Testis (tissue), 3 donors: ENCODE results near the gene CARD9. TPM values are rescaled to one million over a fixed set of nuclear protein-coding genes. Genes with fewer than 3 reads are reported as not detected.

Experiments used
- DNase-seq: peaks from one replicate; pipeline ENCODE4 v3.0.0-alpha.2; 2019
- H3K27ac ChIP-seq, 2 donors: fragments of 200-600 bp; sonication (generic); one replicate each; pipeline ENCODE4 v1.5.1; 2019
- H3K27me3 ChIP-seq: fragments of 200-600 bp; sonication (generic); one replicate; pipeline ENCODE4 v1.5.1; 2019
- H3K36me3 ChIP-seq: fragments of 200-600 bp; sonication (generic); one replicate; pipeline ENCODE4 v1.5.1; 2017; ENCODE audit warnings: low read depth; ENCODE audit errors: missing control alignments
- H3K4me1 ChIP-seq: fragments of 200-600 bp; sonication (generic); one replicate; pipeline ENCODE4 v1.5.1; 2019
- H3K4me3 ChIP-seq, 2 donors: fragments of 200-600 bp; sonication (generic); one replicate each; pipeline ENCODE4 v1.5.1; 2017 to 2019
- H3K9me3 ChIP-seq: fragments of 200-600 bp; sonication (generic); one replicate; pipeline ENCODE4 v1.5.1; 2017
- CTCF ChIP-seq, 3 experiments: fragments of 450-650 bp in 2 of 3; fragments of 200-600 bp in 1 of 3; sonication (generic) in 1 of 3; IDR thresholded peaks; one replicate each; pipeline ENCODE4 v1.5.1; 2016 to 2019; ENCODE audit warnings: antibody characterized with exemption in 3 of 3, mild to moderate bottlenecking in 2 of 3, moderate library complexity in 1 of 3
- POLR2A ChIP-seq: fragments of 450-650 bp; IDR thresholded peaks from one replicate; pipeline ENCODE4 v1.6.1; 2017; ENCODE audit warnings: antibody characterized with exemption, mild to moderate bottlenecking, moderate library complexity
- WGBS, 2 donors: methylation state at CpG; one replicate each; pipeline ENCODE4 v1.1.5; 2018; 5-methylcytosine and 5-hydroxymethylcytosine counted together
- intact Hi-C: fragments of 100-400 bp; cut with DNase I; formaldehyde crosslinking; loops from one replicate; pipeline ENCODE4 v1.15.1; 2023; ENCODE audit warnings: low total_unique reads
- polyA plus RNA-seq: library from polyadenylated mRNA; stranded (reverse); fragments of 350-450 nt; fragmentation: Illumina TruSeq; extraction: RNeasy Lipid Tissue Mini Kit (QIAGEN cat#74804); gene quantifications from one replicate; pipeline ENCODE4 v1.2.3, GENCODE V29; 2014; ENCODE audit warnings: low read depth, low replicate concordance; ENCODE audit not compliant: insufficient read depth
- total RNA-seq, 2 donors: library from RNA; depleted of rRNA; stranded (reverse); fragments of >200 nt; gene quantifications; one replicate each; pipeline ENCODE4 v1.2.3, GENCODE V29; 2016

Gene CARD9
- total and polyA plus RNA-seq, 3 donors from 2014 or later = 1.8 to 3.7 (median 3.5) TPM

DNA sequence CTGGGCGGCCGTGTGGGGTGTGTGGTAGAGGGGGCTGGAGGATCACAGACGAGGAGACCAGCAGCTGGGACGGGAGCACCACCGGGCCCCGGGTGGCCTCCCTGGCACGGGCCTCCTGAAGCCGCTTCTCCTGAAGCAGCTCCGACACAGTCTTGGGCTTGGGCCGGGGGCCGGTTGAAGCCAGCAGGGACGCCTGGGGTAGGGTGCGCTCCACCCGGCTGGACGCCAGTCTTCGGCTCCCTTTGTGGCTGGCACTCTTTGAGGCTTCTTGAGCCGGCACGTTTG lies 5.5 kb upstream of the CARD9 start:
- H3K4me3 ChIP-seq = no peak overlapping the region
- H3K4me1 ChIP-seq = no peaks in the 10 kb centered on the region
- TF ChIP-seq CTCF (IDR thresholded peaks at IDR 0.05) (no peak), POLR2A (no peak)
- H3K27me3 ChIP-seq = no peaks in the 10 kb centered on the region
- H3K27ac ChIP-seq = no peak overlapping the region
- WGBS, 2 donors = 88 to 92% methylated on average over 5 to 18 of the region's 18 CpGs
- DNase-seq = no peak
- no peaks in the 10 kb centered on the region for H3K36me3 ChIP-seq
- intact Hi-C loops = no loop called here
- no peaks in the 10 kb centered on the region for H3K9me3 ChIP-seq

DNA sequence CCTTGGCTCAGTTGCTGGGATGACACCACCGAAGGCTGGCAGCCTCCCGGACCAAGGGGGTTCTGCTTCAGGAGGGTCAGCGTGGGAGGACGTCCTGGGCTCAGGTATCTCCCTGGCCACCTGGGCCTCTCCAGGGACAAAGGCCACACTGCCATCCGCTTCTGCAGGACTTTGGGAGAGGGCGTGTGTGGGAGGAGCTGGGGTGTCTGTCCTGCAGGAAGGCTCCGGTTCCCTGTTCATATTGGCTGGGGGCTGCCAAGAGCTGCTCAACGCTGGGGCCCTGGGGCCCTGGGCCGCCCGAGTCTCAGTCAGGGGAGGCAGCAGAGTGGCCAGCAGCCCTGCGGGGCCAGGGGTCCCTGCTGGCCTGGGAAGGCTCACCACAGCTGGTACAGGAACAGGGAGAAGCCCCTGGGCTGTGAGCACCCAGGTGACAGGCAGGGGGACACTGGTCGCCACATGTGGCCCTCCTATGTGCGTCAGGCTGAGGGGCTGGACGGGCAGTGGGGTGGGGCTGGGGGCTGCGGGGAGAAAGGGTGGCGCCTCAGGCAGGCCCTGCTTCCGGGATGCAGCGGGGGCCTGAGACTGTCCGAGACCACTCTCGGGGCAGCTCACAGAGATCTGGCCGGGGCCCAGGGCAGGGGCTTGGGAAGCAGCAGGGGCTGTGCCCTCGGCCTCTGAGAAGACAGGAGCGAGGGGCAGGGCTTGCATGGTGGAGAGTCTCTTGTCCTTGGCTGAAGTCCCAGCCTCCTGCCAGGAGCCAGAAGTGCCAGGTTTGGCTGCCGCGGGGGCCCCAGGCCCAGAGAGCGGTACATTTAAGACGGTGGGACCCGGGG lies 4.9 kb upstream of the CARD9 start:
- WGBS, 2 donors = 78 to 86% methylated on average over 4 to 27 of the region's 28 CpGs
- TF ChIP-seq CTCF (IDR thresholded peaks at IDR 0.05) (no peak), POLR2A (no peak)

DNA sequence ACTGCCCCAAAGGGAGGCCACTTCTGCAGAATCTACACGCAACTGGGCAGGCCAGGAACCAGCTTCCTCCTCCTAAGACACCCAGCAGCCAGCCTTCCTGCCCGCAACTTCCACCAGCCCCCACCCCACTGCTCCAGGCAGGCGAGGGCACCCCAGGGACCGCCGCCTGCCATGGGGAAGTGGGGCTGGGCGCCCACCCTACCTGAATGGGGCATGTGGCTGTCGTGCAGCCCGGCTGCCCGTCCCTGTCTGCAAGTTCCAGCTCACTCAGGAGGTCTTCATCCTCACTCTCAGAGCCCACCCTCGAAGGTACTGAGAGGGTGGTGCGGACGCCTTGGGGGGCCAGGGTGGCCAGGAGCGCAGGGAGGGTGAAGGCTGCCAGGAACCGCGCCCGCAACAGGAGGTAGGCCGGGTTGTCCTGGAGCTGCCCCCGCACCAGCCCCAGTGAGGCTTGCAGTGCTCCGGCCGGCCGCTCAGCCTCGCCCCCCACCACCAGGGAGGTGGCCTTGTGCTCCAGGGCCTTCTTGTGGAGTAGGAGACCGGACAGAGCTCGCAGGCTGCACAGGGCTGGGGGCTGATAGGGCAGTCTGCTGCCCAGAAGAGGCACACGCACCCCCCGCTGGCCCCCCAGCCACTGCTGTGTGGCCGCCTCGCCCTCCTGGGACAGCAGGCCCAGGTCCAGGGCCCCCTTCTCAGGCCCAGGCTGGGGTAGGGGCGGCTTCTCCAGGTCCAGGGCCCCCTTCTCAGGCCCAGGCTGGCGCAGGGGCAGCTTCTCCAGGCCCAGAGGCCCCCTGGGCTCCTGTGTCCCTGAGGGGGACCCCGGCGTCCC lies 4.1 kb upstream of the CARD9 start:
- H3K27me3 ChIP-seq = no peaks in the 10 kb centered on the region
- 78 to 85% methylated on average over 10 to 29 of the region's 32 CpGs for WGBS, 2 donors
- H3K36me3 ChIP-seq = no peaks in the 10 kb centered on the region
- no peak overlapping the region for H3K4me3 ChIP-seq
- H3K9me3 ChIP-seq = no peaks in the 10 kb centered on the region
- peaks cover 4% of the 10 kb centered on the region for H3K4me1 ChIP-seq
- intact Hi-C loops = no loop called here
- TF ChIP-seq CTCF (IDR thresholded peaks at IDR 0.05) = no peak
- TF ChIP-seq POLR2A = no peak
- no peak overlapping the region for H3K27ac ChIP-seq
- no peak for DNase-seq

More for the DNA sequence above, 4.9 kb upstream of the CARD9 start:
- no peak for DNase-seq
- no peak overlapping the region for H3K27ac ChIP-seq
- no peaks in the 10 kb centered on the region for H3K36me3 ChIP-seq
- H3K4me1 ChIP-seq = no peaks in the 10 kb centered on the region
- intact Hi-C loops = no loop called here
- no peak overlapping the region for H3K4me3 ChIP-seq
- H3K9me3 ChIP-seq = no peaks in the 10 kb centered on the region
- no peaks in the 10 kb centered on the region for H3K27me3 ChIP-seq

GRCh38 chr9:136376457-136376856 lies 3.0 kb upstream of the CARD9 start:
- intact Hi-C loops = no loop called here
- Histone ChIP-seq H3K27me3 (no peaks in the 10 kb centered on the region), H3K36me3 (no peaks in the 10 kb centered on the region), H3K4me3 (no peak overlapping the region), H3K4me1 (peaks cover 8% of the 10 kb centered on the region), H3K27ac (no peak overlapping the region), H3K9me3 (no peaks in the 10 kb centered on the region)
- WGBS, 2 donors = 80 to 94% methylated on average over 6 to 8 of the region's 8 CpGs
- TF ChIP-seq POLR2A (no peak), CTCF (IDR thresholded peaks at IDR 0.05) (no peak)
- no peak for DNase-seq
